Measurements from ENCODE around the gene ZFYVE16.

DNA sequence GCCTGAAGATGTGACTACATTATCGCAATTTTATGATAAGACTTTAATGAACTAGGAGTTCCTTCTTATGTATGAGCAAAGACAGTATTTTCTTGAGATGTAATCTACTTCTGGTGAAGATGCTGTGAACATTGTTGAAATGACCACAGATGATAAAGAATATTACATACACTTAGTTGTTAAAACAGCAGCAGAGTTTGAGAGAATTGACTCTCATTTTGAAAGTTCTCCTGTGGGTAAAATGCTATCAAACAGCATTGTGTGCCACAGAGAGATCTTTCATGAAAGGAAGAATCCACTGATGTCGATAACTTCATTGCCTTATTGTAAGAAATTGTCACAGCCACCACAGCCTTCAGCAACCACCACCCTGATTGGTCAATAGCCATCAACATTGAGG lies 88.0 kb downstream of the ZFYVE16 start:
- TF ChIP-seq, protein P1, sequence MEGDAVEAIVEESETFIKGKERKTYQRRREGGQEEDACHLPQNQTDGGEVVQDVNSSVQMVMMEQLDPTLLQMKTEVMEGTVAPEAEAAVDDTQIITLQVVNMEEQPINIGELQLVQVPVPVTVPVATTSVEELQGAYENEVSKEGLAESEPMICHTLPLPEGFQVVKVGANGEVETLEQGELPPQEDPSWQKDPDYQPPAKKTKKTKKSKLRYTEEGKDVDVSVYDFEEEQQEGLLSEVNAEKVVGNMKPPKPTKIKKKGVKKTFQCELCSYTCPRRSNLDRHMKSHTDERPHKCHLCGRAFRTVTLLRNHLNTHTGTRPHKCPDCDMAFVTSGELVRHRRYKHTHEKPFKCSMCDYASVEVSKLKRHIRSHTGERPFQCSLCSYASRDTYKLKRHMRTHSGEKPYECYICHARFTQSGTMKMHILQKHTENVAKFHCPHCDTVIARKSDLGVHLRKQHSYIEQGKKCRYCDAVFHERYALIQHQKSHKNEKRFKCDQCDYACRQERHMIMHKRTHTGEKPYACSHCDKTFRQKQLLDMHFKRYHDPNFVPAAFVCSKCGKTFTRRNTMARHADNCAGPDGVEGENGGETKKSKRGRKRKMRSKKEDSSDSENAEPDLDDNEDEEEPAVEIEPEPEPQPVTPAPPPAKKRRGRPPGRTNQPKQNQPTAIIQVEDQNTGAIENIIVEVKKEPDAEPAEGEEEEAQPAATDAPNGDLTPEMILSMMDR (IDR thresholded peaks at IDR 0.05; ENCODE audit: poor library complexity, severe bottlenecking), result no peak
- TF ChIP-seq POLR2AphosphoS5 (IDR thresholded peaks at IDR 0.05) (no peak), EP300 (conservative IDR thresholded peaks at IDR 0.05; ENCODE audit: poor library complexity, severe bottlenecking) (no peak), EZH2 (IDR thresholded peaks at IDR 0.05; ENCODE audit: borderline replicate concordance, insufficient read depth, low read length, poor library complexity, severe bottlenecking) (no peak)
- TF ChIP-seq, protein P2, sequence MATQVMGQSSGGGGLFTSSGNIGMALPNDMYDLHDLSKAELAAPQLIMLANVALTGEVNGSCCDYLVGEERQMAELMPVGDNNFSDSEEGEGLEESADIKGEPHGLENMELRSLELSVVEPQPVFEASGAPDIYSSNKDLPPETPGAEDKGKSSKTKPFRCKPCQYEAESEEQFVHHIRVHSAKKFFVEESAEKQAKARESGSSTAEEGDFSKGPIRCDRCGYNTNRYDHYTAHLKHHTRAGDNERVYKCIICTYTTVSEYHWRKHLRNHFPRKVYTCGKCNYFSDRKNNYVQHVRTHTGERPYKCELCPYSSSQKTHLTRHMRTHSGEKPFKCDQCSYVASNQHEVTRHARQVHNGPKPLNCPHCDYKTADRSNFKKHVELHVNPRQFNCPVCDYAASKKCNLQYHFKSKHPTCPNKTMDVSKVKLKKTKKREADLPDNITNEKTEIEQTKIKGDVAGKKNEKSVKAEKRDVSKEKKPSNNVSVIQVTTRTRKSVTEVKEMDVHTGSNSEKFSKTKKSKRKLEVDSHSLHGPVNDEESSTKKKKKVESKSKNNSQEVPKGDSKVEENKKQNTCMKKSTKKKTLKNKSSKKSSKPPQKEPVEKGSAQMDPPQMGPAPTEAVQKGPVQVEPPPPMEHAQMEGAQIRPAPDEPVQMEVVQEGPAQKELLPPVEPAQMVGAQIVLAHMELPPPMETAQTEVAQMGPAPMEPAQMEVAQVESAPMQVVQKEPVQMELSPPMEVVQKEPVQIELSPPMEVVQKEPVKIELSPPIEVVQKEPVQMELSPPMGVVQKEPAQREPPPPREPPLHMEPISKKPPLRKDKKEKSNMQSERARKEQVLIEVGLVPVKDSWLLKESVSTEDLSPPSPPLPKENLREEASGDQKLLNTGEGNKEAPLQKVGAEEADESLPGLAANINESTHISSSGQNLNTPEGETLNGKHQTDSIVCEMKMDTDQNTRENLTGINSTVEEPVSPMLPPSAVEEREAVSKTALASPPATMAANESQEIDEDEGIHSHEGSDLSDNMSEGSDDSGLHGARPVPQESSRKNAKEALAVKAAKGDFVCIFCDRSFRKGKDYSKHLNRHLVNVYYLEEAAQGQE (IDR thresholded peaks at IDR 0.05; ENCODE audit: borderline replicate concordance), result no peak
